HEK293T (cell line): Measurements from ENCODE around the gene ATP8B1.

Source experiments
- CTCF ChIA-PET: fragments of 350-600 bp; formaldehyde crosslinking; extraction: SDS; loops from one replicate; lab custom pipeline; 2021; ENCODE audit warnings: antibody characterized with exemption, inconsistent platforms; lab: Yijun Ruan, JAX
- POLR2A ChIA-PET: fragments of 350-600 bp; formaldehyde crosslinking; extraction: SDS; loops from one replicate; lab custom pipeline; 2020; ENCODE audit warnings: antibody characterized with exemption, inconsistent platforms; lab: Yijun Ruan, JAX
- DNase-seq: peaks from one replicate; pipeline ENCODE4 v3.0.0; 2012; ENCODE audit warnings: mixed read lengths; ENCODE audit errors: extremely low spot score
- ARNT ChIP-seq: fragments of 450-650 bp; IDR thresholded peaks from 2 replicates; pipeline ENCODE4 v1.6.1; 2017; ENCODE audit warnings: mild to moderate bottlenecking
- BHLHE40 ChIP-seq: fragments of 450-650 bp; IDR thresholded peaks from 2 replicates; pipeline ENCODE4 v1.6.1; 2016; ENCODE audit warnings: mild to moderate bottlenecking, moderate library complexity, borderline replicate concordance
- CTBP1 ChIP-seq: fragments of 450-650 bp; IDR thresholded peaks from 2 replicates; pipeline ENCODE4 v1.6.1; 2016; ENCODE audit warnings: borderline replicate concordance
- ELF4 ChIP-seq: fragments of 450-650 bp; IDR thresholded peaks from 2 replicates; pipeline ENCODE4 v1.6.1; 2017; ENCODE audit warnings: antibody characterized with exemption
- FOXA1 ChIP-seq: fragments of 450-650 bp; IDR thresholded peaks from 2 replicates; pipeline ENCODE4 v1.6.1; 2016; ENCODE audit warnings: mild to moderate bottlenecking
- FOXK2 ChIP-seq: fragments of 450-650 bp; IDR thresholded peaks from 2 replicates; pipeline ENCODE4 v1.6.1; 2016; ENCODE audit warnings: mild to moderate bottlenecking
- FOXM1 ChIP-seq: fragments of 450-650 bp; IDR thresholded peaks from 2 replicates; pipeline ENCODE4 v1.6.1; 2017; ENCODE audit warnings: mild to moderate bottlenecking, borderline replicate concordance
- HDGF ChIP-seq: fragments of 450-650 bp; IDR thresholded peaks from 2 replicates; pipeline ENCODE4 v1.6.1; 2017; ENCODE audit warnings: antibody characterized with exemption, borderline replicate concordance
- L3MBTL2 ChIP-seq: fragments of 450-650 bp; conservative IDR thresholded peaks from 2 replicates; pipeline ENCODE4 v1.6.1; 2016; ENCODE audit warnings: mild to moderate bottlenecking
- LEF1 ChIP-seq: fragments of 450-650 bp; IDR thresholded peaks from 2 replicates; pipeline ENCODE4 v1.6.1; 2017; ENCODE audit warnings: mild to moderate bottlenecking, borderline replicate concordance
- NFRKB ChIP-seq: fragments of 450-650 bp; IDR thresholded peaks from 2 replicates; pipeline ENCODE4 v1.6.1; 2016; ENCODE audit warnings: mild to moderate bottlenecking, moderate library complexity
- PKNOX1 ChIP-seq: fragments of 450-650 bp; IDR thresholded peaks from 2 replicates; pipeline ENCODE4 v1.6.1; 2016
- SP1 ChIP-seq: fragments of 450-650 bp; IDR thresholded peaks from 2 replicates; pipeline ENCODE4 v1.6.1; 2017
- SUZ12 ChIP-seq: fragments of 450-650 bp; IDR thresholded peaks from 2 replicates; pipeline ENCODE4 v1.6.1; 2016; ENCODE audit warnings: mild to moderate bottlenecking
- TARDBP ChIP-seq: fragments of 450-650 bp; IDR thresholded peaks from 2 replicates; pipeline ENCODE4 v1.6.1; 2016
- ZNF384 ChIP-seq: fragments of 450-650 bp; IDR thresholded peaks from 2 replicates; pipeline ENCODE4 v1.6.1; 2016

The ATP8B1 gene

GRCh38 chr18:57640749-57641148, 162.4 kb downstream of the ATP8B1 start:
- no peak for DNase-seq
- TF ChIP-seq FOXM1 (no peak), NFRKB (no peak), ARNT (no peak), SP1 (no peak), ZNF384 (no peak), FOXA1 (no peak), SUZ12 (no peak), TARDBP (no peak), L3MBTL2 (no peak), ELF4 (no peak), FOXK2 (no peak), PKNOX1 (no peak), BHLHE40 (no peak), CTBP1 (no peak), HDGF (no peak)
- CTCF ChIA-PET: no interaction called here
- POLR2A ChIA-PET: no interaction called here

GRCh38 chr18:57640236-57640635, 162.9 kb downstream of the ATP8B1 start:
- no peak for DNase-seq
- no peak for TF ChIP-seq L3MBTL2
- TF ChIP-seq SUZ12: no peak
- no peak for TF ChIP-seq CTBP1
- no peak for TF ChIP-seq NFRKB
- TF ChIP-seq LEF1: no peak
- TF ChIP-seq HDGF: no peak
- no peak for TF ChIP-seq TARDBP
- no peak for TF ChIP-seq PKNOX1
- no peak for TF ChIP-seq FOXM1
- POLR2A ChIA-PET: no interaction called here
- CTCF ChIA-PET: no interaction called here

- TF ChIP-seq ARNT (no peak), FOXA1 (no peak), HDGF (no peak), PKNOX1 (no peak), LEF1 (no peak), FOXK2 (no peak), L3MBTL2 (no peak), TARDBP (no peak), ZNF384 (no peak), SUZ12 (no peak), BHLHE40 (no peak), ELF4 (no peak), CTBP1 (no peak), NFRKB (no peak), FOXM1 (no peak), SP1 (no peak)
- ChIA-PET CTCF (no interaction called here), POLR2A (no interaction called here)
- DNase-seq: no peak
These were observed 167.9 kb downstream of the ATP8B1 start for GRCh38 chr18:57635003-57635822.

GRCh38 chr18:57631697-57632096, 171.4 kb downstream of the ATP8B1 start:
- ChIA-PET CTCF (no interaction called here), POLR2A (interaction anchor here (0.7 to 1.9 kb wide), 2 partner anchors 10 to 239 kb away, joined by 3 to 6 read pairs; partner anchors contain the start of gene NARS1)

More at GRCh38 chr18:57631697-57632096, 171.4 kb downstream of the ATP8B1 start:
- TF ChIP-seq TARDBP (no peak), LEF1 (no peak), FOXM1 (no peak), FOXA1 (no peak), ARNT (no peak), FOXK2 (no peak), ZNF384 (no peak), PKNOX1 (no peak), SUZ12 (no peak)
- DNase-seq: no peak
